Ishikawa (cell line): ENCODE data around the gene PSMF1.

Experiments
- CEBPB ChIP-seq: IDR thresholded peaks from 2 replicates; pipeline ENCODE4 v1.6.1; 2012
- CREB1 ChIP-seq: IDR thresholded peaks from 2 replicates; pipeline ENCODE4 v1.6.1; 2012; ENCODE audit warnings: low read depth
- EGR1 ChIP-seq: IDR thresholded peaks from 2 replicates; pipeline ENCODE4 v1.6.1; 2012
- EP300 ChIP-seq: IDR thresholded peaks from 2 replicates; pipeline ENCODE4 v1.6.1; 2012; ENCODE audit warnings: borderline replicate concordance
- FOXM1 ChIP-seq: IDR thresholded peaks from 2 replicates; pipeline ENCODE4 v1.6.1; 2012; ENCODE audit warnings: low read depth, borderline replicate concordance
- NFIC ChIP-seq: IDR thresholded peaks from 2 replicates; pipeline ENCODE4 v1.6.1; 2012
- RAD21 ChIP-seq: IDR thresholded peaks from 2 replicates; pipeline ENCODE4 v1.6.1; 2012; ENCODE audit warnings: low read depth
- TAF1 ChIP-seq: IDR thresholded peaks from 2 replicates; pipeline ENCODE4 v1.6.1; 2012; ENCODE audit warnings: low read depth, mild to moderate bottlenecking
- TEAD4 ChIP-seq: IDR thresholded peaks from 2 replicates; pipeline ENCODE4 v1.6.1; 2012
- YY1 ChIP-seq: IDR thresholded peaks from 2 replicates; pipeline ENCODE4 v1.6.1; 2012; ENCODE audit warnings: low read depth
- TF ChIP-seq, protein P1 (sequence below): IDR thresholded peaks from 2 replicates; pipeline ENCODE4 v1.6.1; 2012; ENCODE audit warnings: low read depth, mild to moderate bottlenecking
- TF ChIP-seq, protein P2 (sequence below): IDR thresholded peaks from 2 replicates; pipeline ENCODE4 v1.6.1; 2012

DNA sequence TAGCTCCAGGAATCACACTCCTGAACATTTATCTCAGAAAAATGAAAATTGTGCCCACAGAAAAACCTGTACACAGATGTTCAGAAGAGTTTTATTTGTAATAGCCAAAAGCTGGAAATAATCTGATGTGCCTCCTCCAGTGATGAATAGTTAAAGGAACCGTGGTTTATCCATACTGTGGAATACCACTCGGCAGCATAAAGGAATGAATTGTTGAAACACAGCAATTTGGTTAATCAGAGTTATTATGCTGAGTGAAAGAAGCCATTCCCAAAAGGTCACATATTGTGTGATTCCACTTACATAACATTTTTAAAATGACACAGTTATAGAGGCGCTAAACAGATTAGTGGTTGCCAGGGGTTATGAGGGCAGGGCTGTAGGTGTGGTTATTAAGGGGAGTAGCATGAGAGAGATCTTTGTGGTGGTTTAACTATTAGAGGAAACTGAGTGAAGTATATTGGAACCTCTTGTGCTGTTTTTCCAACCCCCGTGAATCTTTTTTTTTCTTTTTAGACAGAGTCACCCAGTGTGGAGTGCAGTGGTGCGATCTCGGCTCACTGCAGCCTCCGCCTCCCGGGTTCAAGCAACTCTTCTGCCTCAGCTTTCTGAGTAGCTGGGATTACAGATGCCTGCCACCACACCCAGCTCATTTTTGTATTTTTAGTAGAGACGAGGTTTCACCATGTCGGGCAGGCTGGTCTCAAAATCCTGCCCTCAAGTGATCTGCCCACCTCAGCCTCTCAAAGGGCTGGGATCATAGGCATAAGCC is 26.2 kb downstream of the PSMF1 start:
- no peak for TF ChIP-seq EP300
- TF ChIP-seq CEBPB = no peak
- no peak for TF ChIP-seq TAF1
- TF ChIP-seq YY1 = no peak
- TF ChIP-seq, protein P1, sequence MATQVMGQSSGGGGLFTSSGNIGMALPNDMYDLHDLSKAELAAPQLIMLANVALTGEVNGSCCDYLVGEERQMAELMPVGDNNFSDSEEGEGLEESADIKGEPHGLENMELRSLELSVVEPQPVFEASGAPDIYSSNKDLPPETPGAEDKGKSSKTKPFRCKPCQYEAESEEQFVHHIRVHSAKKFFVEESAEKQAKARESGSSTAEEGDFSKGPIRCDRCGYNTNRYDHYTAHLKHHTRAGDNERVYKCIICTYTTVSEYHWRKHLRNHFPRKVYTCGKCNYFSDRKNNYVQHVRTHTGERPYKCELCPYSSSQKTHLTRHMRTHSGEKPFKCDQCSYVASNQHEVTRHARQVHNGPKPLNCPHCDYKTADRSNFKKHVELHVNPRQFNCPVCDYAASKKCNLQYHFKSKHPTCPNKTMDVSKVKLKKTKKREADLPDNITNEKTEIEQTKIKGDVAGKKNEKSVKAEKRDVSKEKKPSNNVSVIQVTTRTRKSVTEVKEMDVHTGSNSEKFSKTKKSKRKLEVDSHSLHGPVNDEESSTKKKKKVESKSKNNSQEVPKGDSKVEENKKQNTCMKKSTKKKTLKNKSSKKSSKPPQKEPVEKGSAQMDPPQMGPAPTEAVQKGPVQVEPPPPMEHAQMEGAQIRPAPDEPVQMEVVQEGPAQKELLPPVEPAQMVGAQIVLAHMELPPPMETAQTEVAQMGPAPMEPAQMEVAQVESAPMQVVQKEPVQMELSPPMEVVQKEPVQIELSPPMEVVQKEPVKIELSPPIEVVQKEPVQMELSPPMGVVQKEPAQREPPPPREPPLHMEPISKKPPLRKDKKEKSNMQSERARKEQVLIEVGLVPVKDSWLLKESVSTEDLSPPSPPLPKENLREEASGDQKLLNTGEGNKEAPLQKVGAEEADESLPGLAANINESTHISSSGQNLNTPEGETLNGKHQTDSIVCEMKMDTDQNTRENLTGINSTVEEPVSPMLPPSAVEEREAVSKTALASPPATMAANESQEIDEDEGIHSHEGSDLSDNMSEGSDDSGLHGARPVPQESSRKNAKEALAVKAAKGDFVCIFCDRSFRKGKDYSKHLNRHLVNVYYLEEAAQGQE = no peak
- TF ChIP-seq FOXM1 = no peak
- no peak for TF ChIP-seq EGR1
- TF ChIP-seq, protein P2, sequence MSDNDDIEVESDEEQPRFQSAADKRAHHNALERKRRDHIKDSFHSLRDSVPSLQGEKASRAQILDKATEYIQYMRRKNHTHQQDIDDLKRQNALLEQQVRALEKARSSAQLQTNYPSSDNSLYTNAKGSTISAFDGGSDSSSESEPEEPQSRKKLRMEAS = no peak
- no peak for TF ChIP-seq NFIC
- TF ChIP-seq RAD21 = no peak
- TF ChIP-seq CREB1 = no peak
- TF ChIP-seq TEAD4 = no peak
